Left colon (tissue), 2 donors: ENCODE measurements around the gene IPO11. TPM values are rescaled to one million over a fixed set of nuclear protein-coding genes. Genes with fewer than 3 reads are reported as not detected.
"Not testable (repeated sequence)": the region's sequence is repeated elsewhere in the genome, so short reads cannot be mapped to it uniquely, and the experiment has no call there.

Experiments
- ATAC-seq: fragments of 200-7000 bp; cut with Tn5 transposase; one replicate; pipeline ENCODE4 v1.9.1; 2020; ENCODE audit warnings: mild to moderate bottlenecking, moderate library complexity
- DNase-seq, 2 donors: peaks; one replicate each; pipeline ENCODE4 v3.0.0-alpha.2; 2020
- intact Hi-C, 2 donors: fragments of 100-400 bp; cut with DNase I in 1 of 2; cut with micrococcal nuclease in 1 of 2; formaldehyde crosslinking; loops; one replicate each; pipeline versions ENCODE4 v1.11.2 to v1.14.0; 2022; cut with DNase I, micrococcal nuclease
- total RNA-seq, 2 donors: library from RNA; stranded (reverse); fragmentation: NEBNext Ultra II Directional; extraction: Animal tissue kit (Norgen Biotek cat#: 25700); gene quantifications; one replicate each; pipeline ENCODE4 v1.2.1, GENCODE V29; 2021
- donor health status: DM: no; HTN: no; CAD: no.
- donor health status: DM: yes; HTN: yes; CAD: no.

The IPO11 gene
- total RNA-seq, 2 donors from 2014 or later: 18.0 to 18.8 TPM

GRCh38 chr5:62652225-62652624 lies 239.7 kb downstream of the IPO11 start:
- ATAC-seq: no peak
- no peak for DNase-seq
- intact Hi-C loops: no loop called here

DNA sequence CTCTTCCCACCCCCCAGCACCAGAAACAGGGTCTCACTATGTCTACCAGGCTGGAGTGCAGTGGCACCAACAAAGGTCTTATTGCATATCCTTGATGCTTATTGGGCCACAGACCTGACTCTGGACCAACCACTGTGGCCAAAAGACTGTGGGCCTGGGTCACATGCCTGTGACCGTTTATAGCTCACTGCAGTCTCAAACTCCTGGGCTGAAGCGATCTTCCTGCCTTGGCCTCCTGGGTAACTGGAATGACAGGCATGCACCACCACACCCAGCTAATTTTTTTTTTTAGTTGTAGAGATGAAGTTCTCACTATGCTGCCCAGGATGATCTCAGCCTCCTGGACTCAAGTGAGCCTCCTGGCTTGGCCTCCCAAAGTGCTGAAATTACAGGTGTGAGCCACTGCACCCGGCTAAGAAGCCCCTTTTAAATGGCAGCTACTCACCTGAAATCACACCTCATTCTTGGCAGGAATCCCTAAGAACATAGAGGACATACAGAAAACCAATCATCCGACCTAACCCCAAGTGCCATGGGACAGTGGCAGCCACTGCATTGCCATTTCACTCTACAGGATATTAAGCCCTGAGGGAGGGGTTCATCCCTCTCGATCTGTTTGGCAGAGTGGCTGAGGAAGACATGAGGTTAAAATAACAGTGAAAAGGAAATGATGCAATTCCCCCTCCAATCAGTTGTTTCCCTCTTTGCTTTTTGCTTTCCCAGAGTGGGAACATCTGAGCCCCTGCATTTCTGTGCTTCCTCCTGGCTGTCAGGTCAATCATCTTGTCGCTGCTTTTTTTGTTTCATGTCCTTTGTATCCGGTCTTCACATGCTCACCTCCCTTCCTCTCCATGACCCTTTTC lies 240.7 kb downstream of the IPO11 start:
- ATAC-seq (no peak), DNase-seq (no peak)
- intact Hi-C loops: no loop called here

- no peak for ATAC-seq
- intact Hi-C loops: no loop called here
- DNase-seq: no peak
These were observed 241.5 kb downstream of the IPO11 start for GRCh38 chr5:62653864-62654575.

- intact Hi-C loops, DNase-seq, ATAC-seq: not testable (repeated sequence)
These were observed 245.2 kb downstream of the IPO11 start for GRCh38 chr5:62657772-62658171.

GRCh38 chr5:62661126-62661525 lies 248.6 kb downstream of the IPO11 start:
- DNase-seq (no peak), ATAC-seq (no peak)
- intact Hi-C loops: no loop called here

DNA sequence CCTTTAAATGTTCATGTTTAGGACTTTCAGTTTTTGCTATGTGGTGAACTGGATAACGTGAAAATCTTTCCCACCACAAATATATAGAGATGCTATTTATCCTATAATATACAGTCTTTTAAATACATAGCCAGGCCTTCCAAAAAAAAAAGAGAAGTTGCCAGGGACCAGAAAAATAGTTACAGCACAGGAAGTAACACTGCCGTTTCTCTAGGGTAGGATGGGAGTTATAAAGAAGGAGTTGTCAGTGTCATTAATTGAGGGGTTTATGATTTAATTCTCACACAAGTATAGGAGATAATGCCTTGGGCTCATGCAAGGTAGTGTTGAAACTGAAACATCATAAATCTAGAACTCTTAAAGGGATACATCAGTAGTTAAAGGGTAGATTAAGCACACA lies 250.0 kb downstream of the IPO11 start:
- DNase-seq (no peak), ATAC-seq (no peak)
- intact Hi-C loops: no loop called here

DNA sequence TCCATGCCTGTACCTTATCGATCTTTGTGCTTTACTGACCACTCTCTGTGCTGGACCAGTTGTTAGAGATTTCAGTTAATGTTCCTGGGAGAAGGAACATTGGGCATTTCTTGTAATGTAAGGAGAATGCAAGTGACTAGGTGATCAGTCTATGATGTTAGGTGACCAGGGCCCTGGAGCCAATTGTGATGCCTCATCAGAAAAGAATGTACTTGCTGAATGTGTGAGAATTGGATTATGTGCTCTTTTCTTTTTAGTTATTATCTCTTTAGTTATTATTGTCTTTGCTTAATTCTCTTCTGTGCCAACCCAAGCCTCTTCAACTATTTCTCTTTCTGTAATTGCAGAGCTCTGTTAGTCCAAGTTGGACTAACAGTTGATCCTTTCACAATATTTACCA lies 258.9 kb downstream of the IPO11 start:
- intact Hi-C loops: no loop called here
- ATAC-seq: no peak

DNA sequence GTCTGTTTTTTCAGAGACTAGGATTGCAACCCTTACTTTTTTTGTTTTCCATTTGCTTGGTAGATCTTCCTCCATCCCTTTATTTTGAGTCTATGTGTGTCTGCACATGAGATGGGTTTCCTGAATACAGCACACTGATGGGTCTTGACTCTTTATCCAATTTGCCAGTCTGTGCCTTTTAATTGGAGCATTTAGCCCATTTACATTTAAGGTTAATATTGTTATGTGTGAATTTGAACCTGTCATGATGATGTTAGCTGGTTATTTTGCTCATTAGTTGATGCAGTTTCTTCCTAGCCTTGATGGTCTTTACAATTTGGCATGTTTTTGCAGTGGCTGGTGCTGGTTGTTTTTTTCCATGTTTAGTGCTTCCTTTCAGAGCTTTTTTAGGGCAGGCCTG lies 264.0 kb downstream of the IPO11 start:
- ATAC-seq: not testable (repeated sequence)

More for the DNA sequence above, 258.9 kb downstream of the IPO11 start:
- DNase-seq: no peak

More for the DNA sequence above, 264.0 kb downstream of the IPO11 start:
- DNase-seq, intact Hi-C loops: not testable (repeated sequence)

Other genes with a start within 250 kb of the IPO11 start
- 10 to 100 TPM; 30.6 to 46.9 TPM for gene KIF2A, start 106.6 kb upstream of the IPO11 start, total RNA-seq
- 10 to 100 TPM in 1 of 2 donors, 1 to 10 TPM in 1; 9.6 to 10.0 TPM for gene DIMT1, start 8.9 kb upstream of the IPO11 start, total RNA-seq
- gene LRRC70, start 166.1 kb downstream of the IPO11 start, total RNA-seq: 1 to 10 TPM; 1.9 to 2.4 TPM